Ovary (tissue), 3 donors: ENCODE measurements around the gene LRRC3.

ENCODE experiments used
- CTCF ChIP-seq, 3 donors: fragments of 450-650 bp in 2 of 3; fragments of 200-600 bp in 1 of 3; IDR thresholded peaks; one replicate each; pipeline versions ENCODE4 v1.5.1 to v1.8.0; 2016 to 2022; ENCODE audit warnings: antibody characterized with exemption in 3 of 3, mild to moderate bottlenecking in 1 of 3
- POLR2A ChIP-seq: fragments of 450-650 bp; IDR thresholded peaks from one replicate; pipeline ENCODE4 v1.6.1; 2017; ENCODE audit warnings: antibody characterized with exemption, mild to moderate bottlenecking, moderate library complexity
- donor health status: DM: no; HTN: no; CAD: no.

GRCh38 chr21:44475266-44475845 is 20.0 kb downstream of the LRRC3 start:
- TF ChIP-seq POLR2A, result no peak
- no peak for TF ChIP-seq CTCF (IDR thresholded peaks at IDR 0.05)
